GOT3 (cell line): ENCODE data around the gene IL7R.

ENCODE experiments used
- DNase-seq: peaks from one replicate; lab custom pipeline; 2025; ENCODE audit warnings: mixed read lengths; lab: John Stamatoyannopoulos, UW

The IL7R gene

GRCh38 chr5:35856765-35857351 lies at the start of gene IL7R:
Gene IL7R (plus strand): TSS chr5:35856891. CDS start chr5:35856978, 87 bp downstream.
- DNase-seq: no peak

- no peak for DNase-seq
Measured at GRCh38 chr5:35810601-35811000, 46.1 kb upstream of the IL7R start.

GRCh38 chr5:35811108-35811741 lies 45.5 kb upstream of the IL7R start:
- no peak for DNase-seq

- DNase-seq: no peak
Measured at GRCh38 chr5:35813521-35813920, 43.2 kb upstream of the IL7R start.

- DNase-seq: no peak
Measured at GRCh38 chr5:35815089-35815936, 41.4 kb upstream of the IL7R start.

GRCh38 chr5:35816881-35817521 lies 39.7 kb upstream of the IL7R start:
- no peak for DNase-seq

GRCh38 chr5:35819026-35819425 lies 37.7 kb upstream of the IL7R start:
- DNase-seq: no peak

- no peak for DNase-seq
Measured at GRCh38 chr5:35819668-35820067, 37.0 kb upstream of the IL7R start.

- no peak for DNase-seq
Measured at GRCh38 chr5:35820735-35821134, 36.0 kb upstream of the IL7R start.

GRCh38 chr5:35821513-35821912 lies 35.2 kb upstream of the IL7R start:
- no peak for DNase-seq

- DNase-seq: no peak
Measured at GRCh38 chr5:35822511-35822910, 34.2 kb upstream of the IL7R start.

GRCh38 chr5:35823347-35824098 lies 33.2 kb upstream of the IL7R start:
- no peak for DNase-seq

GRCh38 chr5:35826056-35826455 lies 30.6 kb upstream of the IL7R start:
- DNase-seq: no peak

- DNase-seq: no peak
Measured at GRCh38 chr5:35826554-35826953, 30.1 kb upstream of the IL7R start.

GRCh38 chr5:35828082-35828598 lies 28.6 kb upstream of the IL7R start:
- no peak for DNase-seq

- no peak for DNase-seq
Measured at GRCh38 chr5:35830587-35830986, 26.1 kb upstream of the IL7R start.

- no peak for DNase-seq
Measured at GRCh38 chr5:35832762-35833161, 23.9 kb upstream of the IL7R start.

GRCh38 chr5:35833224-35833623 lies 23.5 kb upstream of the IL7R start:
- no peak for DNase-seq

GRCh38 chr5:35835796-35836742 lies 20.6 kb upstream of the IL7R start:
- DNase-seq: no peak

- DNase-seq: no peak
Measured at GRCh38 chr5:35838370-35839042, 18.2 kb upstream of the IL7R start.
